Hepatocyte (in vitro differentiated cells): ENCODE results near the gene LYPD5.

Source experiments
- EZH2 ChIP-seq: fragments of 200-600 bp; sonication (generic); IDR thresholded peaks from 2 replicates; pipeline ENCODE4 v1.6.1; 2016; ENCODE audit warnings: antibody characterized with exemption, mild to moderate bottlenecking, borderline replicate concordance
- TF ChIP-seq, protein P1 (sequence below): fragments of 200-600 bp; sonication (generic); IDR thresholded peaks from 2 replicates; pipeline ENCODE4 v1.5.1; 2016; ENCODE audit warnings: antibody characterized with exemption, mild to moderate bottlenecking; ENCODE audit not compliant: poor library complexity

DNA sequence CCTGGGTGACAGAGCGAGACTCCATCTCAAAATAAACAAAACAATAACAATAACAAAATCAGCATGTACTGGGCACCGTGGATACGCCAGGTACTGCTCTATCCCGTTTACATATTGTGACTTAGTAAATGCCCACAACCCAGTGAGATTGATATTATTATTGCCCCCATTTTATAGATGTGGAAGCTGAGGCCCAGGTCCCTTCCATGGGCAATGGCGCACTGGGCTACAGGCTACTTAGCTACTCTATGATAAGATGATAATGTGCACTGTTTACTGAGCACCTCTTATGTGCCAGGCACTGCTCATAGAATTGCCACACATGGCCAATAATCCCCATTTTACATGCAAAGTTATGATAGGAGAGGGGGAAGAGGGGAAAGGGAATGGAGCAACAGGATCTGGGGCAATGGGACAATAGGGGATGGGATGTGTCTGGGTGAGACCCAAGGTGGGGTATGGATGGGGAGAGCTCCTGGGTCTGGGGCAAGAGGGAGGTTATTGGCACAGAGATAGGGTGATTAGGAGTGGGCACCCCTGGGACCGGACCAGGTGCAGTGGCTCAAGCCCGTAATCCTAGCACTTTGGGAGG, 26.9 kb downstream of the LYPD5 start:
- TF ChIP-seq, protein P1, sequence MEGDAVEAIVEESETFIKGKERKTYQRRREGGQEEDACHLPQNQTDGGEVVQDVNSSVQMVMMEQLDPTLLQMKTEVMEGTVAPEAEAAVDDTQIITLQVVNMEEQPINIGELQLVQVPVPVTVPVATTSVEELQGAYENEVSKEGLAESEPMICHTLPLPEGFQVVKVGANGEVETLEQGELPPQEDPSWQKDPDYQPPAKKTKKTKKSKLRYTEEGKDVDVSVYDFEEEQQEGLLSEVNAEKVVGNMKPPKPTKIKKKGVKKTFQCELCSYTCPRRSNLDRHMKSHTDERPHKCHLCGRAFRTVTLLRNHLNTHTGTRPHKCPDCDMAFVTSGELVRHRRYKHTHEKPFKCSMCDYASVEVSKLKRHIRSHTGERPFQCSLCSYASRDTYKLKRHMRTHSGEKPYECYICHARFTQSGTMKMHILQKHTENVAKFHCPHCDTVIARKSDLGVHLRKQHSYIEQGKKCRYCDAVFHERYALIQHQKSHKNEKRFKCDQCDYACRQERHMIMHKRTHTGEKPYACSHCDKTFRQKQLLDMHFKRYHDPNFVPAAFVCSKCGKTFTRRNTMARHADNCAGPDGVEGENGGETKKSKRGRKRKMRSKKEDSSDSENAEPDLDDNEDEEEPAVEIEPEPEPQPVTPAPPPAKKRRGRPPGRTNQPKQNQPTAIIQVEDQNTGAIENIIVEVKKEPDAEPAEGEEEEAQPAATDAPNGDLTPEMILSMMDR, result no peak
- TF ChIP-seq EZH2, result no peak
